Inflammatory macrophage (primary cell): ENCODE data around the gene TUBGCP6.

Source experiments
- DNase-seq, 2 donors: peaks; one replicate each; pipeline ENCODE4 v3.0.0-alpha.2; 2020 to 2022

The TUBGCP6 gene

DNA sequence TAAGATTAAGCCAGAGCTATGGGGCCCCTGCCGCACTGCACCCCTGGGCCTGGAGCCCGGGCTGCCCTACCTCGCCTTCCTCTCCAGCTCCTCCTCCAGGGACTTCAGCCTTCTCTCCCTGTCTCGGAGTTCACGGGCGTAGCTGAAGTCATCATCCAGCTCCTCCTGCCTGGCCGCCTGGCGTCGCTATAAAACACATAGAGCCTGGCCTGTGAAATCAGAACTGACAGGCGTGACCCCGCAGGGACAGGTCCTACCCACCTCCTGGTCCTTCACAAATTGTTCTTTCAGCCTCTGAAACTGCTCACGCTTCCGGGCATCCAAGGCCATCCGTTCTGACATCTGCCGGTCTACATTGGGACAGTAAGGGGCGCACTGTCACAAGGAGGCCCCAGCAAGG is 20.8 kb downstream of the TUBGCP6 start:
- DNase-seq, result no peak

DNA sequence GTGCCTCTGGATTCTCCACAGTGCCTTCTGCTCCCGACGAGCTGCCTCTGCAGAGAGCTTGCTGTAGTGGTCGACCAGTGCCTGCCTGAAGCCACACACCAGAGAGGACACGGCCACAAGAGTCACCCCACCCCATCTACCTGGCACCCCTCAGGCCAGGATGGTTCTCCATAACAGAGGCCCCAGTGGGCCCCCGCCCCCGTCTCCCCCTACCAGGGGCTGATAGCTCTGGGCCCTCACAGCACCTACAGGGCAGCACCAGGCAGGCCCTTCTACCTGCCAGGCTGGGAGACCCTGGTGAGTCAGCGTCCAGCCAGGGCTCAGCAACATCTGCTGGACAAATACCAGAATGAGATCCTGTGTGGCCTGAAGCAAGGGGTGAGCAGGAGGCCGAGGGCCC is 22.3 kb downstream of the TUBGCP6 start:
- no peak for DNase-seq

DNA sequence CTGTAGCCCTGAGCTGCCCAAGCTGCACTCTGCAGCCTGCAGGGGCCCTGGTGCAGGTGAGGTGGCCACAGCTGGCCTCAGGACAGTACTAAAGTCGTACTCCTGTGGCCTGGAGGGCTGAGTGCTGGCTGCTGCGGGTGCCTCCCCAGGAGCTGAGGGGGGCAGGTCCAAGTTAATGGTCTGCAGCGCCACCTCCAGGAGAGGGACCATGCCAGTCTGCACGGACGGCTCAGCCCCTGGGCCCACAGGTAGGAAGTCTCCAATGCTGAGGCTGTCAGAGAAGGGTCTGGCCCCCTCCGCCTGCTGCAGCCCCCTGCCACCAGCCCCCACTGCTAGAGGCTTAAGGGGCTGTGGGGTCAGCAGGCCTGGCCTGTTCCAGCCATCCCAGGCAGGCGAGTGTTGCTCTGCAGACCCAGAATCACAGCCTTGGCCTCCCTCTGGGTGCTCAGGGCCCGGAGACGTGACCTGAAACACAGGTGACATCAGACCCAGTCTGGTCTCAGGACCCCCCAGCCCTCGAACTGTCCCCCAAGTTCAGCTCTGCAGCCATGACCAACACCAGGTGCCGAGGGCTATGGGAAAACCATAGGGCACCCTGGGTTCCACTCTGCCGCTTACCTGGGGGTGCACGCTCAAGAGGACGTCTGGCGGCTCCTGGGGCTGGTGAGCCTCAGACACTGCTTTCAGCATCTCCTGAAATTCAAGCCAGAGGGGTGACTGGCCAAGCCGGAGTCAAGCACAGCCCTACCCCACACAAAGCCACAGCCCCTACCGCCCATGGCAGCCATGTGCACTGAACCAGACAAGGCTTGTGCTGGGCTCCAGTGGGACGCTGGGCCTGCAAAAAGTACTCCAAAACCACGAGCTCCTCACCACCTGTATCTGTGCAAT is 23.2 kb downstream of the TUBGCP6 start:
- no peak for DNase-seq

DNA sequence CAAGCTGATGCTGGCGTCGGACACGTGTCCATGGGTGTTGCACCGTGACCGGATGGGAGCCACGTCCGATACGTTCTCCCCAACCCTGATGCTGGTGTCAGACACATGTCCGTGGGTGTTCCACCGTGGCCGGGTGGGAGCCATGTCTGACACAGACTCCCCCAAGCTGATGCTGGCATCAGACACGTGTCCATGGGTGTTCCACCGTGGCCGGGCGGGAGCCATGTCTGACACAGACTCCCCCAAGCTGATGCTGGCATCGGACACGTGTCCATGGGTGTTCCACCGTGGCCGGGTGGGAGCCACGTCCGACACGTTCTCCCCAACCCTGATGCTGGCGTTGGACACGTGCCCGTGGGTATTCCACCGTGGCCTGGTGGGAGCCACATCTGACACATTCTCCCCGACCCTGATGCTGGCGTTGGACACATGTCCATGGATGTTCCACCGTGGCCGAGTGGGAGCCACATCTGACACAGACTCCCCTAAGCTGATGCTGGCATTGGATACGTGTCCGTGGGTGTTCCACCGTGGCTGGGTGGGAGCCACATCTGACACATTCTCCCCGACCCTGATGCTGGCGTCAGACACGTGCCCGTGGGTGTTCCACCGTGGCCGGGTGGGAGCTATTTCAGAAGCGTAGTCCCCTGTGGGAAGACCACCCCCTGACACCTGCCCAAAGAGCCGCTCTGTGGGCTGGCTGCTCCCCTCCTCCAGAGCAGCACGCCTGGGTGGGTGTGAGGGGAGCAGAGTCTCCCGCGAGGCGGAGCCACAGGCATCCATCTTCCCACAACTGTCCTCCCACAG is 24.0 kb downstream of the TUBGCP6 start:
- DNase-seq, result no peak

DNA sequence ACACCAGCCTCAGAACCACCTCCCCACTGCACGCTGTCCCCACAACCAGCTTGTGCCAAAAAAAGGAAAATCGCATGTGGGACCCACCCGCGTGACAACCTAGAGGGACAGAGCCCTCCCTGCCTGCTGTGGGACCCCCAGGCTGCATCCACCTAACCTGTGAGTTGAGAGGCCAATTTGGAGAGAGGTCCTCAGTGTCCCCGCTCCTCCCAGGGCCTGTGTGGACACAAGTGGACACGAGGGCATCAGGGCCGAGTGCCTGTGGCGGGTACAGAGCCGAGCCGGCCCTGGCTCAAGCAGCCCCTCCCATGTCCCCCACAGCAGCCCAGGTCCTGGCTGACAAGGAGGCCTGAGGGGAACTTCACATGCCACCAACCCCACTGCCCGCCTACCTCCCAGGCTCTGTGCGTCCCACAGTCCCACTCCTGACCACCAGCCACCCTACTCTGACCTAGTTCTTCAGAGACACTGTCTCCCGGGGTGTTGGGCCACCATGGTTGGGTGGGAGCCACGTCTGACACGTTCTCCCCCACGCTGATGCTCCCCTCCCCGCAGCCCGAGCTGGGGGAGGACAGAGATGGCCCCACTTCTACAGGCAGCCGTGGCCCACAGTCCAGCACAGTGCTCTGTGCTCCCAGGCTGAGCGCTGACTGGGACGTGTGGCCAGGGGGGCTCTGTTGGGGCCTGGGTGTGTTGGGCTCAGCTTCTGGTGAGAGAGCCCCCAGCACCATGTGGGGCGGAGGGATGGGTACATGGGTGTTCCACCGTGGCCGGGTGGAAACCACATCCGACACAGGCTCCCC is 24.8 kb downstream of the TUBGCP6 start:
- DNase-seq, result no peak

DNA sequence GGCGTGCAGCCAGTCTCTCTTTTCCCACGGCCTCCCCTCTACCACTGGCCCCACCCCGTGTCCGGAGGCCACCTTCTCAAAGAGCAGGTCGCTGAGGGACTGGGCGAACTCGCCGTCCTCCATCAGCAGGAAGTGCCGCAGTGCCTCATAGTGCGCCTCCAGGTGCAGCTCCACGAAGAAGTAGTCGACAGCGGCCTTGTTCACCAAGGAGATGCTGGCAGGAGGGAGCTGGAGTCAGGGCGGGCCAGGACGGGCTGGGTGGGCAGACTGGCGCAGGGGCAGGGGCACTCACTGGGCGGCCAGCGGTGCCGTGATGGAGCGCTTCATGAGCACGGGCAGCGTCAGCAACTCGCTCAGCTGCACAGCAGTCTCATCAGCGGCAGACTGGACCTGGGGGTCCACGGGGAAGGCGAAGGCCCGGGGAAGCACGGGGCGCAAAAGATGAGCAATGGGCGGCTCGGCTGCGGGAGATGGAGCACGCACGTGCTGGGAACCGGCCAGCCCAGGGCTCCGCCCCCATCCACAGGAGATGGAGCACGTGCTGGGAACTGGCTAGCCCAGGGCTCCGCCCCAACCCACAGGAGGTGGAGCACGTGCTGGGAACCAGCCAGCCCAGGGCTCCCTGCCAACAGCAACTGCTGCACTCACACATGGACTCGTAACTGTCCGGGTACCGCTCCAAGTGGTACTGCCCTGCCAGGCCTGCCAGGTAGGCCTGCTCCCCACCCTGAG is 25.7 kb downstream of the TUBGCP6 start:
- peak; percentile 3 to 23 for DNase-seq

DNA sequence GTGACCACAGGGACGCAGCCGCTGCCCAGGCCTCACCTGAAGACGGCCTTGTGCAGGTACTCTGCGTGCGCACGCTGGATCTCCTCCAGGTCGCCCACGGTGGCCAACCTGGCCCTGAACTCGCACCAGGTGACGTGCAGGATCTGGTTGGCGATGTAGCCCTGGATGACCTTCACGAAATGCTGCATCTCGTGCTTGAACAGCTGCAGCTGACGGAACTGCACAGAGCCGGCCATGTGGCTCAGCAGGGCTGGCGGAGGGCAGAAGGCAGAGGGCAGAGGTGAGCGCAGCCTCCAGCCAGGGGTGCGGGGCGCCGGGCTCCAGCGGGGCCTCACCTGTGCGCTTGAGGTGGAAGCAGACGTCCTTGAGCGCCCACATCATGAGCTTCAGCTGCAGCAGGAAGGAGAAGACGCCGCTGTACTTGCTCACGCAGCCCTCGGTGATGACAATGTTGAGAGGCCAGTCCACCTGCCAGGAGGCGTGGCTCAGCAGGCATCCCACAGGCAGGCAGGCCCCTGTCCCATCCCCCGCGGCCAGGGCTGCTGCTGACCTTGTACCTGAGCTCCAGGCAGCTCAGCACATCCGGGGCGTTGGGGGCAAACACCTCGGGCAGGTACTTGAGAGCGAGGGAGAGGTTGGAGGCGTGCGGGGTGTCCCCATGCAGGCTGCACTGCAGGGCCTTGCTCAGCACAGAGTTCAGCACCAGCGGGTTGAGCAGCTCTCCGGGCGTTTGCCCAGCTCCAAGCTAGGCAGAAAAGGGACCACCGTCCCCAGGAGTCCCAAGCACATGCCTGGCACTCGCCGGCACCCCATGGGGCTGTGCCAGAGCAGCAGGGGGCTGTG is 26.4 kb downstream of the TUBGCP6 start:
- no peak for DNase-seq

DNA sequence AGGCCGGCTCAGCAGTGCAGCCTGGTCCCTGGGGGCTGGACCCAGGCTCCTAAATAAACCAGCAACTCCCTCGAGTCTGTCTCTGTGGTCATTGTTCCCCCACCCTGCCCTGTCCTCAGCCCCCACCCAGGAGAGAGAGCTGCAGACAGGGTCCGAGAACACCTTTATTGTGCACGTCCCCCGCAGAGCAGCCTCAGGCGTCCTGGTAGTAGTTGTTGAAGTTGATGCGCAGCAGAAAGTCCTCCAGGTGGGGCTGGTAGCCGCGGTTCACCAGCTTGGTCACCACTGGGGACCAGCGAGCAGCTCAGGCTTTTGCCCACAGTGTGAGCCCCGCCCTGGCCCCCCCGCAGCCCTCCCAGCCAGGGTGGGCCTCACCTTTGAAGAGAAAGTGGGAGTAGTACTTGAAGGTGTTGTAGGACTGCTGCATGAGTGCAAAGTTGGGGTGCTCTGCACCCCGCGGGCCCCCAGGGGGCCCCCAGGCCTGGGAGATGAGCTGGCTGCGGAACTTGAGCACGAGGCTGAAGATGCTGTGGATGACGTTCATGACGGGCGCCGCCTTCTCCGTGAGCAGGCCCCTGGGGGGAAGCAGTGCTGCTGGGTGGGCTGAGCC is 27.2 kb downstream of the TUBGCP6 start:
- no peak for DNase-seq

DNA sequence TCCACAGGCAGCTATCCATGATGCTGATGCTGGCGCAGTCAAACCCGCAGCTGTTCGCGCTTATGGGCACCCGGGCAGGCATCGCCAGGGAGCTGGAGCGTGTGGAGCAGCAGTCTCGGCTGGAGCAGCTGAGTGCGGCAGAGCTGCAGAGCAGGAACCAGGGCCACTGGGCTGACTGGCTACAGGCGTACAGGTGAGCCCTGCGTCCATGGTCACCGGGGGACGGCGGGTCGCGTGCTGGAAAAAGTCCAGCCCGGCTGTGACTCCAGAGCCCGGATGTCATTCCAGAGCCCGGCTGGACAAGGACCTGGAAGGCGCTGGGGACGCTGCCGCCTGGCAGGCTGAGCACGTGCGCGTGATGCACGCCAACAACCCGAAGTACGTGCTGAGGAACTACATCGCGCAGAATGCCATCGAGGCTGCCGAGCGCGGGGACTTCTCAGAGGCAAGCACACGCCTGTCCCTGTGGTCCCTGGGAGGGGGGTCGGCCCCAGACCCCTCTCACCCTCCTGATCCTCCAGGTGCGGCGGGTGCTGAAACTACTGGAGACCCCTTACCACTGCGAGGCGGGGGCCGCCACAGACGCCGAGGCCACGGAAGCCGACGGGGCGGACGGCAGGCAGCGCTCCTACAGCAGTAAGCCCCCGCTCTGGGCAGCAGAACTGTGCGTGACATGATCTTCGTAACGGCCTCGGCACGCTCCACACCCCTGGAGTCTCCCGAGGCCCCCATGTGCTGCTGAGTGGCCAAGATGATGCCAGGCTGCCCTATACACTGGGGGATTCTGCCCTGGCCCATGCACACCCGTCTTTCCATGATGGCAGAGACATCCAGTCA is 27.9 kb downstream of the TUBGCP6 start:
- no peak for DNase-seq

DNA sequence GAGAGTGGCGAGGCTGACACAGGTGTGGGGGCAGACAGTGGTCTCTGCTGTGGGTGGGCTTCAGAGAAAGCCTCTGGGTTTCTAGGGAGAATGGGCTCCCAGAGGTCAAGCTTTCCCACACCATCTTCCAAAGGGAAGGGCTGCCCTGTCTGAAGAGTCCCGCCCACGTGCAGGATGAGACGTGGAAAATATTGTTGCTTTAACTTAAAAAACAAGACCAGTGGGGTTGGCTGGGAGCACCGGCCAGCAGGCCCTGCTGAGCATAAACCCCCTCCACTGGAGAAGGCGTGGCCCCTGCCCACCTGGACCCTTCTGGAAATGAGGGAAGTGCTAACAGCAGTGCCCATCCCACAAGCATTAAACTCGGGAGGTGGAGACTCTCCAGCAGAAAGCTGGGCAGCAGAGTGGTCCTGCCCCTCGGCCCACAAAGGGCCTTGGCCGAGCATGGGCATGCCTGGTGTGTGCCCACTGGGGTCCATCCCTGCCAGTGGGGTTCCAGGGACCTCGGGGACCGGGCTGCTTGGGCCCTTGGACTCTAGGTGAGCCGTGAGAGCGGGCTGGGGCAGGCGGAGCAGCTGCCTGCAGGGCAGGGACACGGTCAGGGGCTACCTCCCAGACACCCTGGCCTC is 28.7 kb downstream of the TUBGCP6 start:
- DNase-seq, result no peak

DNA sequence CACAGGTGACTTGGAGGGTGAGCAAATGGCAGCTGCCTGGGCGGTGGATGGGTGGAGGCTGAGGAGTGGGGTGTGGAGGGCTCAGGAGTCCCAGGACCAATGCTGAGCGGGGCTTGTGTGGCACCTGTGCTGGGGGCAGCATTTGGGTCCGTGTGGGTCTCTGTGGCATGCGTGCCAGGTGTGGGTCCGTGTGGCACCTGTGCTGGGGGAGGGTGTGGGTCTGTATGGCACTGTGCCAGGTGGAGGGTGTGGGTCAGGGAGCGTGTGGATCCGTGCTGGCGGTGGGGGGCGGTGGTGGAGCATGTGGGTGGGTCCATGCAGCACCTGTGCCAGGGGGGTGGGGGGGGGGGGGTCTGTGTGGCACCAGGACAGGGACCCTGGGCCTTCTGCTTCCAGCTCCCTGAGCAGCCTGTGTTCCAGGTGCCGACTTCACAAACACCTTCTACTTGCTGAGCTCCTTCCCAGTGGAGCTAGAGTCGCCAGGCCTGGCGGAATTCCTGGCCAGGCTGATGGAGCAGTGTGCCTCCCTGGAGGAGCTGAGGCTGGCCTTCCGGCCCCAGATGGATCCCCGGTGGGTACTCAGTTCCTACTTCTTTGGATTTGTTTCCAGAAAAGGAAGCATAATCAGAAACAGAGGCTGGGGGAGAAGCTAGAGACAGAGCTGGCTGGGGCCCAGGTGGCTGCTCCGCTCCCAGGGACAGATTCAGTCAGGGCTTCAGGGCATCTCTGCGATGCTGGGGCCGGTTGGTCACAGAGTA is 29.3 kb downstream of the TUBGCP6 start:
- DNase-seq, result no peak

DNA sequence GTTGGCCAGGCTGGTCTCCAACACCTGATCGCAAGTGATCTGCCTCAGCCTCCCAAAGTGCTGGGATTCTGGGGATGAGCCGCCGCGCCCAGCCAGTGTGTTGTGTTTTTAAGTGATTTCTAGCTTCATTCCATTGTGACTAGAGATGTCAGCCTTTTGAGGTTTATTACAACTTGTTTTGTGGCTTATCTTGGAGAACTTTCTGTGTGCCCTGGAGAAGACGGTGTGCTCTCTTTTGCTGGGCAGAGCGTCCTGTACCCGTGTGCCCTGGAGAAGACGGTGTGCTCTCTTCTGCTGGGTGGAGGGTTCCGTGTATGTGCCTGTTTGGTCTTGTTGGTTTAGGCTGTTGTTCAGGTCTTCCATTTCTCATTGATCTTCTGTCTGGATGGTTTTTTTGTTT is 31.6 kb downstream of the TUBGCP6 start:
- DNase-seq, result no peak

DNA sequence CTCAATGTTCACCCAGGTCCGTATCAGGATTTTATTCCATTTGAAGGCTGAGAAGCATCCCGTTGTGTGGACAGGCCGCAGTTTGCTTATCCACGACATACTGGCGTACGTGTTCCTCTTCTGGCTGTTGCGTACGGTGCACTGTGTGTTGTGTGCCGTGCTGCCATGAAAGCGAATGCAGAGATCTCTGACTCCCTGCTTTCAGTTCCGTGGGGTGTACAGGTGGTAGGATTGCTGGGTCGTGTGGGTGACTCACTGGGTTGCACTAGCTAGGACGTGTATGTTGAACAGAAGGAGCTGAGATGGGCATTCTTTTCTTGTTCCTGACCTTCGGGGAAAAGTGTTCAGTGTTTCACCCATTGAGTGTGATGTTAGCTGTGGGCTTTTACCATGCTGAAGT is 33.7 kb downstream of the TUBGCP6 start:
- DNase-seq, result no peak

DNA sequence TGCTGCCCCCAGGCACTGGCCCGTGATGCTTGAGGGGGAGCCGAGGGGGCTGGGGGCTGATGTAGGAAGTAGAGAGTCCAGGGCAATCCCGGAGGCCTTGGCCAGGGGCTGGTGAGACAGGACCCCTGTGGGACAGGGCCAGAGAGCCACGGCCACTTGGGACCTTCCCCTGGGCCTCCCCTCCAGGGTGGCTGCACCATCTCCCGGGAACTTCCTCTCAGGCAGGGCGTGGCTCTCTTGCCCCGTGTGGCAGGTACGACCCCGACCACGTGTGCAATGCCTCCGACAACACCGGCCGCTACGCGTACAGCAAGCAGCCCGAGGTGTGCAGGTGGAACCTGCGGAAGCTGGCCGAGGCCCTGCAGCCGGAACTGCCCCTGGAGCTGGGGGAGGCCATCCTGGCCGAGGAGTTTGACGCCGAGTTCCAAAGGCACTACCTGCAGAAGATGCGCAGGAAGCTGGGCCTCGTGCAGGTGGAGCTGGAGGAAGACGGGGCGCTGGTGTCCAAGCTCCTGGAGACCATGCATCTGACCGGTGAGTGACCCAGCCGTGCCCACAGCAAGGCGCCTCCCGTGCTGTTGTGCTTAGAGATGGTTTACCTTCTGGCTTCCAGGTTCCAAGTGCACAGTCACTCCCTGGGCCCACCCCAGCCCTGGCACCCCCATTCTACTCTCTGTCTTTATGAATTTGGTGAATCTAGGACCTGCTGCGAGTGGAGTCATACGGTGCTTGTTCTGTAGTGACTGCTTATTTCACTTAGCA is 34.3 kb downstream of the TUBGCP6 start:
- DNase-seq, result no peak

DNA sequence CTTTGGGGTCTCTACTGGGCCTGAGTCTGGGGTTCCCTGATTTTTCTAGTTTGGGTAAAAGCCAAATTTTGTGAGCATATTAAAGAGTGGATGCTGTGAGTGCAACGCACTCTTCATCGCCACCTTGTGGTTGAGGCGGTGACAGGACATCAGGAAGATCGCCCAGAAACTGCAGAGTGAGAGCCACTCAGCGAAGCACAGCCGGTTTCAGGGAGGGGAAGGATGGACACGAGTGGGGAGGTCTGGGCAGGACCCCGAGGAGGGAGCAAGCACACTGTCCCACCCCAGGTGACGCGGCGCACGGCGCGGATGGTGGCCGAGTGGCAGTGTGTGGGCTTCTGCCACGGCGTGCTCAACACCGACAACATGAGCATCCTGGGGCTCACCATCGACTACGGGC is 34.9 kb downstream of the TUBGCP6 start:
- DNase-seq, result peak; percentile 57 to 76

DNA sequence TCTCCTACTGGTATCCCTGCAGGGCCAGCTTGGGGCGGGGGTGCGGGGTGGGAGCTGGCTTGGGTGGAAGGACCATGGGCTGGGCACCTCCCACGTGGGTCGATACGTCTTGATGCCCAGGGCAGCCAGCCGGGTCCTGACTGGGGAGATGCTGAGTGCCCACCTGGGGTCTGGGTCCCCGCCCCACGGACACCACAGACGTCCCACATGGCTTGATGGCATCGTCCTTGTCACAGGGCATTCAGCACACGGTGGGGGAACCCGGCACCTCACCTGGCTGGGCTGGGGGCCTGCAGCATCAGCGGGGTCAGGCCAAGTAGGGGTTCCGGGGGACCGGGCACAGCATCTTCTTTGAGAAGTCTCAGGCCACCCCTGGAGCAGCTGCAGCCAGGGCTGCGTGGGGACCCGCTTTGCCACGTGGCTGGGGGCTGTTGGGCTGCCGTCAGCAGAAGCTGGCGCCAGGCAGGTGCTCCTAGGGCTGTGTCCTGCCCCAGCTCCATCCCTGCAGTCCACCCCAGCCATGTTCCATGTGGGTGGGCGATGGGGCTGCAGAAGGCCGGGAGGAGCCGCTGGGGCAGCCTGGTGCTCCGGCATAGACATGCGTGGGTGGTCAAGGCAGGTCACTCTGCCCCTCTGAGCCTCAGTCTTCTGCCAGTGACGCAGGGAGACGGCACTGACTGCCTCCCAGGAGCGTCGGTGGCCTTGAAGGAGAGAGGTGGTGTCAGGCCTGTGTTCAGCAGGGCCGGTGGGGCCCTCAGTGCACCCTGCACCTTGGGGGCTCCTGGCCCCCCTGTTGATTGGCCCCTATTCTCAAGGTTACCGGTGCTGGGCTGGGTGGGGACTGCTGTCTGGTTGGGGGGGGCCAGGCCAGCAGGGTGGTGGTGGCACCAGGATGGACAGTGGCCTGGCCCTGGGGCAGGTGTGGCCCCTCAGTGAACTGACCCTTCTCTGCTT is 35.6 kb downstream of the TUBGCP6 start:
- DNase-seq, result no peak
